Ishikawa (cell line): ENCODE measurements around the gene KIRREL3.

Source experiments
- CEBPB ChIP-seq: IDR thresholded peaks from 2 replicates; pipeline ENCODE4 v1.6.1; 2012
- CREB1 ChIP-seq: IDR thresholded peaks from 2 replicates; pipeline ENCODE4 v1.6.1; 2012; ENCODE audit warnings: low read depth
- EGR1 ChIP-seq: IDR thresholded peaks from 2 replicates; pipeline ENCODE4 v1.6.1; 2012
- EP300 ChIP-seq: IDR thresholded peaks from 2 replicates; pipeline ENCODE4 v1.6.1; 2012; ENCODE audit warnings: borderline replicate concordance
- FOXM1 ChIP-seq: IDR thresholded peaks from 2 replicates; pipeline ENCODE4 v1.6.1; 2012; ENCODE audit warnings: low read depth, borderline replicate concordance
- MAX ChIP-seq: IDR thresholded peaks from 2 replicates; pipeline ENCODE4 v1.6.1; 2012
- NFIC ChIP-seq: IDR thresholded peaks from 2 replicates; pipeline ENCODE4 v1.6.1; 2012
- RAD21 ChIP-seq: IDR thresholded peaks from 2 replicates; pipeline ENCODE4 v1.6.1; 2012; ENCODE audit warnings: low read depth
- REST ChIP-seq: IDR thresholded peaks from 2 replicates; pipeline ENCODE4 v1.6.1; 2012; ENCODE audit warnings: low read depth, mild to moderate bottlenecking
- TCF12 ChIP-seq: IDR thresholded peaks from 2 replicates; pipeline ENCODE4 v1.6.1; 2012; ENCODE audit warnings: low read depth
- USF1 ChIP-seq: IDR thresholded peaks from 2 replicates; pipeline ENCODE4 v1.6.1; 2012
- YY1 ChIP-seq: IDR thresholded peaks from 2 replicates; pipeline ENCODE4 v1.6.1; 2012; ENCODE audit warnings: low read depth

GRCh38 chr11:126528075-126528474, 472.5 kb downstream of the KIRREL3 start:
- TF ChIP-seq CREB1: no peak
- no peak for TF ChIP-seq TCF12
- no peak for TF ChIP-seq REST
- no peak for TF ChIP-seq USF1
- TF ChIP-seq CEBPB: no peak
- no peak for TF ChIP-seq RAD21
- TF ChIP-seq EP300: no peak
- no peak for TF ChIP-seq YY1
- no peak for TF ChIP-seq EGR1
- TF ChIP-seq FOXM1: no peak
- TF ChIP-seq MAX: no peak
- no peak for TF ChIP-seq NFIC
